ENCODE measurements around the gene DBN1. TPM values are rescaled to one million over a fixed set of nuclear protein-coding genes. Genes with fewer than 3 reads are reported as not detected.
"Not testable (repeated sequence)": the region's sequence is repeated elsewhere in the genome, so short reads cannot be mapped to it uniquely, and the experiment has no call there.

Gene DBN1
- total and polyA plus RNA-seq, 9 donors: 97.3 to 295 (median 267) TPM

GRCh38 chr5:177417081-177417480 is 56.4 kb downstream of the DBN1 start:
- 100% methylated on average over 2 of the region's 6 CpGs for WGBS (ENCODE audit: insufficient coverage)
- H3K36me3 ChIP-seq (ENCODE audit: control insufficient read depth, insufficient read depth, low read length); DNase-seq; H3K4me1 ChIP-seq (ENCODE audit: control insufficient read depth, insufficient read depth, low read length); H3K9me3 ChIP-seq (replicated peaks; ENCODE audit: control insufficient read depth, low read depth, low read length); H3K4me3 ChIP-seq (ENCODE audit: low read length); H3K27ac ChIP-seq (ENCODE audit: low read length); H3K27me3 ChIP-seq (ENCODE audit: control insufficient read depth, insufficient read depth, low read length): not testable (repeated sequence)

GRCh38 chr5:177414481-177414880 is 59.0 kb downstream of the DBN1 start:
- Histone ChIP-seq H3K27me3 (ENCODE audit: control insufficient read depth, insufficient read depth, low read length) (peaks cover 4% of the 10 kb centered on the region), H3K9me3 (replicated peaks; ENCODE audit: control insufficient read depth, low read depth, low read length) (no peaks in the 10 kb centered on the region), H3K27ac (ENCODE audit: low read length) (no peak overlapping the region), H3K4me1 (ENCODE audit: control insufficient read depth, insufficient read depth, low read length) (no peaks in the 10 kb centered on the region), H3K36me3 (ENCODE audit: control insufficient read depth, insufficient read depth, low read length) (no peaks in the 10 kb centered on the region), H3K4me3 (ENCODE audit: low read length) (no peak overlapping the region)
- no peak for DNase-seq
- no CpG with 5 or more reads among the region's 3 CpGs for WGBS (ENCODE audit: insufficient coverage)

GRCh38 chr5:177412603-177413233 is 60.7 kb downstream of the DBN1 start:
- Histone ChIP-seq H3K27me3 (ENCODE audit: control insufficient read depth, insufficient read depth, low read length) (peaks cover 9% of the 10 kb centered on the region), H3K4me1 (ENCODE audit: control insufficient read depth, insufficient read depth, low read length) (no peaks in the 10 kb centered on the region), H3K9me3 (replicated peaks; ENCODE audit: control insufficient read depth, low read depth, low read length) (no peaks in the 10 kb centered on the region), H3K36me3 (ENCODE audit: control insufficient read depth, insufficient read depth, low read length) (no peaks in the 10 kb centered on the region), H3K27ac (ENCODE audit: low read length) (no peak overlapping the region), H3K4me3 (ENCODE audit: low read length) (no peak overlapping the region)
- 74% methylated on average over 4 of the region's 8 CpGs for WGBS (ENCODE audit: insufficient coverage)
- DNase-seq: no peak

GRCh38 chr5:177410575-177410974 is 62.9 kb downstream of the DBN1 start:
- Histone ChIP-seq H3K27me3 (ENCODE audit: control insufficient read depth, insufficient read depth, low read length) (peaks cover 15% of the 10 kb centered on the region), H3K9me3 (replicated peaks; ENCODE audit: control insufficient read depth, low read depth, low read length) (no peaks in the 10 kb centered on the region), H3K27ac (ENCODE audit: low read length) (no peak overlapping the region), H3K4me1 (ENCODE audit: control insufficient read depth, insufficient read depth, low read length) (no peaks in the 10 kb centered on the region), H3K36me3 (ENCODE audit: control insufficient read depth, insufficient read depth, low read length) (no peaks in the 10 kb centered on the region), H3K4me3 (ENCODE audit: low read length) (no peak overlapping the region)
- no peak for DNase-seq
- 100% methylated on average over 2 of the region's 3 CpGs for WGBS (ENCODE audit: insufficient coverage)

GRCh38 chr5:177409043-177409801 is 64.2 kb downstream of the DBN1 start, which contains the start of gene F12:
TSS of gene F12 (minus strand) at chr5:177409564. CDS start at chr5:177409527, 37 bp downstream.
- Histone ChIP-seq H3K27me3 (ENCODE audit: control insufficient read depth, insufficient read depth, low read length) (peaks cover 28% of the 10 kb centered on the region), H3K4me3 (ENCODE audit: low read length) (no peak within 1 kb of the TSS), H3K27ac (ENCODE audit: low read length) (no peak within 1 kb of the TSS), H3K9me3 (replicated peaks; ENCODE audit: control insufficient read depth, low read depth, low read length) (no peaks in the 10 kb centered on the region), H3K36me3 (ENCODE audit: control insufficient read depth, insufficient read depth, low read length) (no peaks in the 10 kb centered on the region), H3K4me1 (ENCODE audit: control insufficient read depth, insufficient read depth, low read length) (peaks cover 10% of the 10 kb centered on the region)
- WGBS (ENCODE audit: insufficient coverage): 91% methylated on average over 7 of the region's 9 CpGs
- DNase-seq: no peak

Other genes starting within 250 kb of the DBN1 start
- gene RAB24, start 169.9 kb downstream of the DBN1 start, total RNA-seq: 15.1 TPM
- 10 to 100 TPM; 20.3 to 31.9 (median 24.1) TPM for gene RAB24, start 169.9 kb downstream of the DBN1 start, polyA plus RNA-seq (ENCODE audit: insufficient read depth in 1 of 8, insufficient read length in 8 of 8, low replicate concordance in 1 of 8)
- gene PRELID1, start 169.8 kb downstream of the DBN1 start, total RNA-seq: 63.0 TPM
- gene PRELID1, start 169.8 kb downstream of the DBN1 start, polyA plus RNA-seq (ENCODE audit: insufficient read depth in 1 of 8, insufficient read length in 8 of 8, low replicate concordance in 1 of 8): 10 to 100 TPM; 75.0 to 94.0 (median 89.4) TPM
- gene MXD3, start 161.7 kb downstream of the DBN1 start, total RNA-seq: 18.0 TPM
- 10 to 100 TPM; 20.5 to 36.7 (median 24.9) TPM for gene MXD3, start 161.7 kb downstream of the DBN1 start, polyA plus RNA-seq (ENCODE audit: insufficient read depth in 1 of 8, insufficient read length in 8 of 8, low replicate concordance in 1 of 8)
- 85.3 TPM for gene LMAN2, start 122.0 kb downstream of the DBN1 start, total RNA-seq
- 100 to 1,000 TPM in 1 of 8 donors, 10 to 100 TPM in 7; 77.9 to 102 (median 86.3) TPM for gene LMAN2, start 122.0 kb downstream of the DBN1 start, polyA plus RNA-seq (ENCODE audit: insufficient read depth in 1 of 8, insufficient read length in 8 of 8, low replicate concordance in 1 of 8)
- gene RGS14, start 115.7 kb downstream of the DBN1 start, total RNA-seq: 16.2 TPM
- 10 to 100 TPM; 10.4 to 17.2 (median 12.5) TPM for gene RGS14, start 115.7 kb downstream of the DBN1 start, polyA plus RNA-seq (ENCODE audit: insufficient read depth in 1 of 8, insufficient read length in 8 of 8, low replicate concordance in 1 of 8)
- not detected for gene SLC34A1, start 89.2 kb downstream of the DBN1 start, total RNA-seq
- gene SLC34A1, start 89.2 kb downstream of the DBN1 start, polyA plus RNA-seq (ENCODE audit: insufficient read depth in 1 of 8, insufficient read length in 8 of 8, low replicate concordance in 1 of 8): not detected
- not detected for gene PFN3, start 73.0 kb downstream of the DBN1 start, total RNA-seq
- gene PFN3, start 73.0 kb downstream of the DBN1 start, polyA plus RNA-seq (ENCODE audit: insufficient read depth in 1 of 8, insufficient read length in 8 of 8, low replicate concordance in 1 of 8): not detected
- gene F12, start 64.1 kb downstream of the DBN1 start, total RNA-seq: 0.27 TPM
- gene F12, start 64.1 kb downstream of the DBN1 start, polyA plus RNA-seq (ENCODE audit: insufficient read depth in 1 of 8, insufficient read length in 8 of 8, low replicate concordance in 1 of 8): 1 to 10 TPM in 1 of 8 donors, under 1 TPM in 6, not detected in 1; 0.14 to 1.0 (median 0.45) TPM
- gene GRK6, start 47.0 kb downstream of the DBN1 start, total RNA-seq: 13.8 TPM
- 10 to 100 TPM; 16.0 to 25.0 (median 19.7) TPM for gene GRK6, start 47.0 kb downstream of the DBN1 start, polyA plus RNA-seq (ENCODE audit: insufficient read depth in 1 of 8, insufficient read length in 8 of 8, low replicate concordance in 1 of 8)
- 0.93 TPM for gene PRR7, start 26.8 kb downstream of the DBN1 start, total RNA-seq
- 1 to 10 TPM in 5 of 8 donors, under 1 TPM in 3; 0.70 to 1.7 (median 1.0) TPM for gene PRR7, start 26.8 kb downstream of the DBN1 start, polyA plus RNA-seq (ENCODE audit: insufficient read depth in 1 of 8, insufficient read length in 8 of 8, low replicate concordance in 1 of 8)
- gene PDLIM7, start 24.0 kb upstream of the DBN1 start, total RNA-seq: 97.1 TPM
- gene PDLIM7, start 24.0 kb upstream of the DBN1 start, polyA plus RNA-seq (ENCODE audit: insufficient read depth in 1 of 8, insufficient read length in 8 of 8, low replicate concordance in 1 of 8): 100 to 1,000 TPM; 152 to 458 (median 295) TPM
- gene DOK3, start 36.2 kb upstream of the DBN1 start, total RNA-seq: 2.7 TPM
- gene DOK3, start 36.2 kb upstream of the DBN1 start, polyA plus RNA-seq (ENCODE audit: insufficient read depth in 1 of 8, insufficient read length in 8 of 8, low replicate concordance in 1 of 8): 1 to 10 TPM; 4.2 to 9.9 (median 6.8) TPM
- 49.7 TPM for gene DDX41, start 43.3 kb upstream of the DBN1 start, total RNA-seq
- gene DDX41, start 43.3 kb upstream of the DBN1 start, polyA plus RNA-seq (ENCODE audit: insufficient read depth in 1 of 8, insufficient read length in 8 of 8, low replicate concordance in 1 of 8): 10 to 100 TPM; 44.4 to 69.0 (median 55.9) TPM
- 43.8 TPM for gene FAM193B, start 80.9 kb upstream of the DBN1 start, total RNA-seq
- 10 to 100 TPM; 36.8 to 65.0 (median 51.8) TPM for gene FAM193B, start 80.9 kb upstream of the DBN1 start, polyA plus RNA-seq (ENCODE audit: insufficient read depth in 1 of 8, insufficient read length in 8 of 8, low replicate concordance in 1 of 8)
- gene TMED9, start 118.6 kb upstream of the DBN1 start, total RNA-seq: 48.0 TPM
- gene TMED9, start 118.6 kb upstream of the DBN1 start, polyA plus RNA-seq (ENCODE audit: insufficient read depth in 1 of 8, insufficient read length in 8 of 8, low replicate concordance in 1 of 8): 100 to 1,000 TPM; 117 to 161 (median 138) TPM
- gene B4GALT7, start 126.5 kb upstream of the DBN1 start, total RNA-seq: 22.0 TPM
- 10 to 100 TPM; 17.3 to 23.6 (median 19.9) TPM for gene B4GALT7, start 126.5 kb upstream of the DBN1 start, polyA plus RNA-seq (ENCODE audit: insufficient read depth in 1 of 8, insufficient read length in 8 of 8, low replicate concordance in 1 of 8)